ENCODE data around the gene ATP2A2.

Gene ATP2A2

DNA sequence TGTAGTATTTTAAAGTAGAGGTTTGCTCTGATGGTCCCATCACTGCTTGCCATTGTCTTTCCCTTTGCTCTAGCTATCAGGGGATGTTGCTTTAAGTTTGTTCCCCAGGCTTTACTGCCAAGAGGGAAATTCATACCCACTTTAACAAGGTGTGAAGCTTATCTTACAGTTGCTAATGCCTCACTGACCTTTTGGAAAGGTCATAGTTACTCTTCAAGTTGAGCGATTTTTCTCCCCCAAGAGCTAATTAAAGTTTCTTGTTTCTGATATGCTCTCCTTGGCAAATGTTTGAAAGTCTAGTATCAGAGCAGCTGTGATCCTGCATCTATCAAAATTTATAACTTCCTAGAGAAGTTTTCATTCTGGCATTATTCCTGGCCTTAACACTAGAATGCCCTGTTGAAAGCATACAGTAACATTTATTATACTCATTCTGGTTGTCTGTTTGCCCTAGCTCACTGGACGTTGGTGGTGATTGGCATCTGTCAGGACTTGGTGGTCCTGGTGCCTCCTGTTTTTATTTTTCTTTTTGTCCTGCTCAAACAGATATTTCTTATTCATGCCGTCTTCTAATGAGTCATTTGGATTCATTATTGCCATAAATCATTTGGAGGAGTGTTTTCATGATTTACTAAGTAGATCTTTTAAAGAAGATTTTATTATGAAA is 8.1 kb downstream of the ATP2A2 start:
- no peak for DNase-seq

DNA sequence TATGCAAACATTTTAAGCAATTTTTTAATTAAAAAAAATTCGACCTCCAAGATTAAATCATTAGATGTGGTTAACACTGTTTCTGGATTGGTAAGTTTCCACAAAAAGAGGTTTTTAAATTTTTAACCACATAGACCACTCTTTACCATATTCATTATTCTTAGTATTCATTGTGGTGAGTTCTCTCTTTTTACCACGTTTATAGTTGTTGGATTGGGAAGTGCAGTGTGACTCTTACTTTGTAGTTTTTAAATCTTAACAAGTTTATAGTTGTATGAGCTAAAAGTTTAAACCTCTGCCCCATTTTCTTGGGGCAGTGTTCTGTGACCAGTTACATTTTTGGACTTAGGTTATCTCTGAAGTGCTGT is 8.6 kb downstream of the ATP2A2 start:
- no peak for DNase-seq

GRCh38 chr12:110301065-110301806 is 20.2 kb downstream of the ATP2A2 start:
- no peak for DNase-seq

DNA sequence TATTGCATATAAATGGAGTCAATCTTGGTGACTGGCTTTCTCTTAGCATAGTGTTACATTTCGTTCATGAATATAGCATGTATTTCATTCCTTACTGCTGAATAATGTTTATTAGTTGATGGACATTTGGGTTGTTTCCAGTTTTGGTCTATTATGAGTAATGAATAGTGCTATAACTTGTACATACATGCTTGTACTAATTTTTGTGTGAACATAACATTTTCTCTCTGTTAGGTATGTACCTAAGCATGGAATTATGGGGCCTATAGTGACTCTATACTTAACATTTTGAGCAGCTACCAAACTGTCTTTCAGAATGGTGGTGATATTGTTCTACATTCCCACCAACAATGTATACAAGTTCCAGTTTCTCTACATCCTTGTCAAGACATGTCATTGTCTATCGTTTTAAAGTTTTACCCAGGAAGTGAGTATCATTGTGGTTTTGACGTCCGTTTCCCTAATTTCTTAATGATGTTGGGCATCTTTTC is 23.1 kb downstream of the ATP2A2 start:
- no peak for DNase-seq

DNA sequence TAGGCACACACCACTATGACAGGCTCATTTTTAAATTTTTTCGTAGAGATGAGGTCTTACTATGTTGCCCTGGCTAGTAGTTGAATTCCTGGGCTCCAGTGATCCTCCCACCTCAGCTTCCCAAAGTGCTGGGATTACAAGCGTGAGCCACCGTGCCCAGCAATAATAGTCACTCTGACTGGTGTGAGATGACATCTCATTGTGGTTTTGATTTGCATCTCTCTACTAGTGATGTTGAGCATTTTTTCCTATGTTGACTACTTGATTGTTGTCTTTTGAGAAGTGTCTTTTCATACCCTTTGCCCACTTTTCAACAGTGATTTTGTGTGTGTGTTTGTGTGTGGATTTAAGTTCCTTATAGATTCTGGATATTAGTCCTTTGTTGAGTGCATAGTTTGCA is 26.3 kb downstream of the ATP2A2 start:
- no peak for DNase-seq

- DNase-seq, result no peak
These were observed 29.7 kb downstream of the ATP2A2 start for GRCh38 chr12:110310763-110311162.

DNA sequence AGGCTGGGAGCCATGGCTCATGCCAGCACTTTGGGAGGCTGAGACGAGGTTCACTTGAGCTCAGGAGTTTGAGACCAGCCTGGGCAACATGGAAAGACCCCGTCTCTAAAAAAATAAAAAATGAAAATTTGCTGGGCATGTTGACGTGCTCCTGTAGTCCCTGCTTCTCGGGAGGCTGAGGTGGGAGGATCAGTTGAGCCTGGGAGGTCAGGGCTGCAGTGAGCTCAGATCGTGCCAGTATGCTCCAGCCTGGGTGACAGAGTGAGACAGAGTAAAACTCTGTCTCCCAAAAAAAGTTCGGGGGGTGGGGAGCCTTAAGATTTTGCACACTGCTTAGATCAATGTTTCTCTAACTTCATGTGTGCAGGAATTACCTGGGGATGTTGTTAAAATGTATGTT is 30.9 kb downstream of the ATP2A2 start:
- DNase-seq, result no peak

- no peak for DNase-seq
These were observed 31.7 kb downstream of the ATP2A2 start for GRCh38 chr12:110312581-110313360.

- DNase-seq, result no peak
These were observed 33.3 kb downstream of the ATP2A2 start for GRCh38 chr12:110314308-110314707.

GRCh38 chr12:110316861-110317260 is 35.8 kb downstream of the ATP2A2 start:
- DNase-seq, result peak in 1 of 58 donors; percentile 46

DNA sequence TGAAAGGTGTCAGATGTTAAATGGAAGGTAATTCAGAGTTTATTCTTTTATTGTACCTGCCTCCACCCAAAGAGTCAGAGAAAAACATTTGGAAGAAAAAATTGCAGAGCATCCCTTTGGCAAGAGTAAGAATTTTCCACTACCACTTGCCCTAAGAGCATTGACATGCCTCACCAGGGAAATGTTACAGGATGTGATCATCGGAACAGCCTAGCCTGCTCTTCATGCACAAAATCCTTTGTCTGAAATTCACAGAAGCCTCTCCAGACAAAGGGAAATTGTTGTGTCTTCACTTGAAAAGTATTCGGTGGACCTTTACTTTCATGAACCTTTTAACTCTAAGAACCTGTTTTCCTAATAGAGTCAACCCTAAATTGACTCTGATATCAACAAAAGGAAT is 36.9 kb downstream of the ATP2A2 start:
- DNase-seq, result no peak

- no peak for DNase-seq
These were observed 39.5 kb downstream of the ATP2A2 start for GRCh38 chr12:110320550-110320949.

- DNase-seq, result no peak
These were observed 48.7 kb downstream of the ATP2A2 start for GRCh38 chr12:110329710-110330109.

DNA sequence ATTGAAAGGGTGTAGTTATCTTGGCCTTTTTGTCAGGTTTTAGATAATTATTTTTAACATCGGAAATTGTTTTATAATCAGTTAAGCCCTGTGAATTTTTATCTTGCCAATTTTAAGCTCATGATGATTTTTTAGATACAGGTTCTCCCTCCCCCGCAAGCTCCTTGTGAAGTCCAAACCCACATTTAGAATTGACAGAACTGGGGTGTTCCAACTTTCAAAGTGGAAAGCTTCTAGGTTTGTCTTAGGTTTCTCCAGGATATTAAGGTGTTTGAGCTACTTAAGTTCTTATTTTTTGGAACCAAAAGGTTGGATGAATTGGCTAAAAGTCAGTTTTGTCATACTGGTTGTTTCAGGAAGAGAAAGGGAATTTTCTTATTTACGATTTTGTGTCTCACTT is 49.1 kb downstream of the ATP2A2 start:
- no peak for DNase-seq

- DNase-seq, result peak in 2 of 58 donors; percentile 19 to 39
These were observed 49.5 kb downstream of the ATP2A2 start for GRCh38 chr12:110330544-110330943.

- DNase-seq, result no peak
These were observed 52.2 kb downstream of the ATP2A2 start for GRCh38 chr12:110333201-110333600.

GRCh38 chr12:110335481-110336045 is 54.5 kb downstream of the ATP2A2 start:
- no peak for DNase-seq

GRCh38 chr12:110337912-110338710 is 57.1 kb downstream of the ATP2A2 start:
- DNase-seq, result no peak

GRCh38 chr12:110338754-110339153 is 57.7 kb downstream of the ATP2A2 start:
- DNase-seq, result no peak

DNA sequence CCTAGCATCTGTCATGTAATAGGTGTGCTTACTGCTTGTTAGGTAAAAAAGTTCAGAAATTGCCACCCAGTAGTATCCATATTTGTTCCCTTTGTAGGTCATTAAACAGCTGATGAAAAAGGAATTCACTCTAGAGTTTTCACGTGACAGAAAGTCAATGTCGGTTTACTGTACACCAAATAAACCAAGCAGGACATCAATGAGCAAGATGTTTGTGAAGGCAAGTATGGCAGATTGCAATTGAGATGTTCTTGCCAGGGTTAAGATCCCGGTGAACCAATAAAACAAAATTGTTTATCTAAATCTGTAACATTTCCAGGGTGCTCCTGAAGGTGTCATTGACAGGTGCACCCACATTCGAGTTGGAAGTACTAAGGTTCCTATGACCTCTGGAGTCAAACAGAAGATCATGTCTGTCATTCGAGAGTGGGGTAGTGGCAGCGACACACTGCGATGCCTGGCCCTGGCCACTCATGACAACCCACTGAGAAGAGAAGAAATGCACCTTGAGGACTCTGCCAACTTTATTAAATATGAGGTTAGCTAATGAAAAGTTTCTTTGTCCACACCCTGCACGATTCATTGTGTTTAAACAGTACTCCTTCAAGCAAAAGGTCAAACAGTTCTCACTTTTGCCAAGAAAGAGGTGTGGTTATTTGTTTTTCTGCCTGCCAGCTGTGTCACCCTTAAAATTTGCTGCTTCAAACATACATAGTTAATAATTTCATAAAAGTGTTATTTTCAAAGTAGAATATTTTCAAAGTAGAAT is 58.3 kb downstream of the ATP2A2 start:
- DNase-seq, result no peak
